Memory B cell (primary cell): ENCODE measurements around the gene SNX25.

Experiments
- ATAC-seq: fragments of 150-1000 bp; cut with Tn5 transposase; 2 replicates; pipeline ENCODE4 v1.10.0; 2021; ENCODE audit warnings: low read depth, mild to moderate bottlenecking, moderate library complexity
- DNase-seq, 2 donors: peaks; one replicate each; pipeline ENCODE4 v3.0.0; 2022; ENCODE audit warnings: low spot score in 2 of 2
- H3K27ac Mint-ChIP-seq: one replicate; pipeline ENCODE4 v1.8.0; 2022; ENCODE audit warnings: mild to moderate bottlenecking, moderate library complexity, mixed read lengths
- H3K27me3 Mint-ChIP-seq: one replicate; pipeline ENCODE4 v1.8.0; 2022; ENCODE audit warnings: mixed read lengths
- H3K36me3 Mint-ChIP-seq: one replicate; pipeline ENCODE4 v1.8.0; 2022; ENCODE audit warnings: mild to moderate bottlenecking, mixed read lengths
- H3K4me1 Mint-ChIP-seq: one replicate; pipeline ENCODE4 v1.8.0; 2022; ENCODE audit warnings: mixed read lengths
- H3K4me3 Mint-ChIP-seq: one replicate; pipeline ENCODE4 v1.8.0; 2022; ENCODE audit warnings: mild to moderate bottlenecking, moderate library complexity, mixed read lengths
- H3K9me3 Mint-ChIP-seq: one replicate; pipeline ENCODE4 v1.8.0; 2022; ENCODE audit warnings: mixed read lengths

The SNX25 gene

GRCh38 chr4:185395956-185396723, 186.7 kb downstream of the SNX25 start:
- peak overlapping the region; percentile 92 for H3K4me3 Mint-ChIP-seq
- peak; percentile 85 for ATAC-seq
- H3K27ac Mint-ChIP-seq = peak overlapping the region; percentile 99
- no peaks in the 10 kb centered on the region for H3K27me3 Mint-ChIP-seq
- no peaks in the 10 kb centered on the region for H3K9me3 Mint-ChIP-seq
- peaks cover 4% of the 10 kb centered on the region for H3K36me3 Mint-ChIP-seq
- peaks cover 17% of the 10 kb centered on the region for H3K4me1 Mint-ChIP-seq
- peak; percentile 91 to 98 for DNase-seq

GRCh38 chr4:185396724-185397385, 187.5 kb downstream of the SNX25 start, which contains the start of gene ANKRD37:
Gene ANKRD37, plus strand, starts transcription at chr4:185396841. Its CDS starts 83 bp downstream, at chr4:185396924.
- DNase-seq (peak in 1 of 2 donors; percentile 19), ATAC-seq (no peak)
- H3K27ac Mint-ChIP-seq = peak within 1 kb of the TSS; percentile 99
- no peaks in the 10 kb centered on the region for H3K9me3 Mint-ChIP-seq
- peaks cover 5% of the 10 kb centered on the region for H3K36me3 Mint-ChIP-seq
- peaks cover 17% of the 10 kb centered on the region for H3K4me1 Mint-ChIP-seq
- no peaks in the 10 kb centered on the region for H3K27me3 Mint-ChIP-seq
- peak within 1 kb of the TSS; percentile 92 for H3K4me3 Mint-ChIP-seq

GRCh38 chr4:185398618-185399017, 189.2 kb downstream of the SNX25 start:
- no peak for ATAC-seq
- peak overlapping the region; percentile 31 for H3K27ac Mint-ChIP-seq
- H3K27me3 Mint-ChIP-seq = no peaks in the 10 kb centered on the region
- no peaks in the 10 kb centered on the region for H3K9me3 Mint-ChIP-seq
- H3K36me3 Mint-ChIP-seq = peaks cover 8% of the 10 kb centered on the region
- peaks cover 17% of the 10 kb centered on the region for H3K4me1 Mint-ChIP-seq
- H3K4me3 Mint-ChIP-seq = no peak overlapping the region
- no peak for DNase-seq

- peaks cover 10% of the 10 kb centered on the region for H3K36me3 Mint-ChIP-seq
- H3K9me3 Mint-ChIP-seq = no peaks in the 10 kb centered on the region
- no peak overlapping the region for H3K4me3 Mint-ChIP-seq
- no peaks in the 10 kb centered on the region for H3K27me3 Mint-ChIP-seq
- no peak overlapping the region for H3K27ac Mint-ChIP-seq
- DNase-seq (no peak), ATAC-seq (no peak)
- H3K4me1 Mint-ChIP-seq = peaks cover 15% of the 10 kb centered on the region
These were observed 190.1 kb downstream of the SNX25 start for GRCh38 chr4:185399466-185399865.

- H3K27me3 Mint-ChIP-seq = no peaks in the 10 kb centered on the region
- ATAC-seq (no peak), DNase-seq (no peak)
- H3K4me3 Mint-ChIP-seq = no peak overlapping the region
- H3K36me3 Mint-ChIP-seq = peaks cover 16% of the 10 kb centered on the region
- H3K4me1 Mint-ChIP-seq = peaks cover 2% of the 10 kb centered on the region
- H3K9me3 Mint-ChIP-seq = no peaks in the 10 kb centered on the region
- H3K27ac Mint-ChIP-seq = no peak overlapping the region
These were observed 194.6 kb downstream of the SNX25 start for GRCh38 chr4:185404031-185404430.

DNA sequence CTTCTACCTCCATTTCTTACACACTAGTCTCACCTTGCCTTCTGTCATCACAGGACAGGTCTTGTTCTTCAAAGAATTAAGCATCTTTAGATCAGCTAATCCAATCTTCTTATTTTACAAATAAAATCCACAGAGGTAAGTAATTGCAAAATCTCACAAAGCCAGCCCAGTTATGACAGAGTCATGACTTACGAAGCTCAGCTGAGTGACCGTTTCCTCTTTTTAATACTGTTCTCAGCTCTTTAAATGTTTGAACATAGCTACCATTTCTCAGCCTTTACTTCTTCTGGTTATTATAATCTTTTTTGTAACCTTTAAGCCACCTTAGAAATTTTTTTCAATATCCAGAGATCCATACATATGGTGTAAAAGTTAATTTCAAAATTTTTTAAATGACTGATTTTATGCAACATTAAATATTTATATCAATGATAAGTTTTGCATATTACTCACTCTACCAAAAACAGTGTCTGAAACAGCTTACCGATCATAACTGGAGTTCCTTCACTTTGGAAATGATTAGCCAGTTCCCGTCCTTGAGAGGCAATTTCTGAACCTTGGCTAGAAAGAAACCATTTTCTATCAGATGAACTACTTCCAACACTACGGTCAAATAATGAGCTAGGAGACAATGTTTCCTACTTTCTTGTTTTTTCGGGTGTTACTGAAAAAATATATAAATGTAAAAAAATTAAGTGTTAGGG, 196.1 kb downstream of the SNX25 start:
- ATAC-seq (peak; percentile 62), DNase-seq (no peak)
- Mint-ChIP-seq H3K4me1 (no peaks in the 10 kb centered on the region), H3K4me3 (no peak overlapping the region), H3K27ac (peak overlapping the region; percentile 80), H3K36me3 (peaks cover 20% of the 10 kb centered on the region), H3K27me3 (no peaks in the 10 kb centered on the region), H3K9me3 (peaks cover 2% of the 10 kb centered on the region)

- Mint-ChIP-seq H3K4me1 (no peaks in the 10 kb centered on the region), H3K27ac (no peak overlapping the region), H3K27me3 (no peaks in the 10 kb centered on the region), H3K36me3 (peaks cover 14% of the 10 kb centered on the region), H3K4me3 (no peak overlapping the region), H3K9me3 (peaks cover 2% of the 10 kb centered on the region)
- DNase-seq = no peak
- no peak for ATAC-seq
These were observed 199.0 kb downstream of the SNX25 start for GRCh38 chr4:185408432-185408831.

DNA sequence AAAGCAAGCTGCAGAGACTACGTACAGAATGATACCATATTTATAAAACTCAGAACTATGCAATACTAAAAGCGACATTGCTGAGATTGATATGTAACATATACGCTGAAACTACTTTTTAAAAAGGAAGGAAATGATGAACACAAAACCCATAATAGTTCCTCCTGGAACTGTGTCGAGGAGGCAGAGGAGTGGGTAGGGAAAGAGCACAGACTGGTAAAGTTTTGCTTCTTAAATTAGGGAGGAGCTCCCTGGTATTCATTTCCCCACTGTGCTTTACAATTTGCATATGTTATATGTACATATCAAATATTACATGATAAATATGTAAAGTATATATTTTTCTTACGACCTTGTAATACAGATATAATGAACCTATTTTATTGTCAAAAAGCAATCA, 202.5 kb downstream of the SNX25 start:
- peaks cover 17% of the 10 kb centered on the region for H3K36me3 Mint-ChIP-seq
- no peaks in the 10 kb centered on the region for H3K27me3 Mint-ChIP-seq
- no peak overlapping the region for H3K4me3 Mint-ChIP-seq
- H3K9me3 Mint-ChIP-seq = peaks cover 2% of the 10 kb centered on the region
- H3K27ac Mint-ChIP-seq = no peak overlapping the region
- no peak for ATAC-seq
- H3K4me1 Mint-ChIP-seq = no peaks in the 10 kb centered on the region
- DNase-seq = no peak

DNA sequence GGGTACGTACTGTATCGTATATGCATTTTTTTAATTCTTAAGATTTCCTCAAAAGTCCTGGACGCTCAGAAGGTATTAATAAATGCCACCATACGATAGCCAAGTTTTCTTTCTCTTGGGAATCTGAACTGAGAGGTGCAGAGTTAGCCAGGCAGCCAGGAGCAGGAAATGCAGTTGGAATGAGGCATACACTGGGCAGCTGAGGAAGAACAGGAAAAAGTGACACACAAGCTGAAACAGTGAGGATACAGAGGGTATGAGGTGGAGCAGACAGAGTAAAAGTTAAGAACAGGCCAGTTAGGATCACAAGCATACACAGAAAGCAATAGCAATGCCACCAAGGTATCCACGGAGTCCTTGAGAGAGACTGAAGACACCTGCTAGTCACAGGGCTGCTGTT, 203.0 kb downstream of the SNX25 start:
- Mint-ChIP-seq H3K36me3 (peaks cover 18% of the 10 kb centered on the region), H3K4me1 (no peaks in the 10 kb centered on the region), H3K27me3 (no peaks in the 10 kb centered on the region), H3K27ac (no peak overlapping the region), H3K4me3 (no peak overlapping the region), H3K9me3 (peaks cover 2% of the 10 kb centered on the region)
- ATAC-seq = no peak
- DNase-seq = no peak
